Mucosa of descending colon (tissue), 3 donors: ENCODE results near the gene MRPS11. TPM values are rescaled to one million over a fixed set of nuclear protein-coding genes. Genes with fewer than 3 reads are reported as not detected.

ENCODE experiments used
- ATAC-seq: fragments of 200-7000 bp; cut with Tn5 transposase; one replicate; pipeline ENCODE4 v1.9.1; 2020; ENCODE audit warnings: mild to moderate bottlenecking, moderate library complexity
- DNase-seq, 3 donors: peaks; one replicate each; pipeline ENCODE4 v3.0.0-alpha.2; 2020
- H3K36me3 ChIP-seq: fragments of 200-600 bp; one replicate; pipeline ENCODE4 v1.8.0; 2021; ENCODE audit warnings: low read depth, mild to moderate bottlenecking
- H3K4me1 ChIP-seq: fragments of 200-600 bp; one replicate; pipeline ENCODE4 v1.8.0; 2021; ENCODE audit warnings: low read depth, mild to moderate bottlenecking
- H3K4me3 ChIP-seq: fragments of 200-600 bp; one replicate; pipeline ENCODE4 v1.8.0; 2021; ENCODE audit warnings: mild to moderate bottlenecking
- H3K9me3 ChIP-seq: fragments of 200-600 bp; one replicate; pipeline ENCODE4 v1.8.0; 2021; ENCODE audit warnings: mild to moderate bottlenecking
- CTCF ChIP-seq: fragments of 200-600 bp; IDR thresholded peaks from one replicate; pipeline ENCODE4 v1.8.0; 2022; ENCODE audit warnings: antibody characterized with exemption, mild to moderate bottlenecking
- intact Hi-C, 2 donors: fragments of 100-400 bp; cut with DNase I in 1 of 2; cut with micrococcal nuclease in 1 of 2; formaldehyde crosslinking; loops; one replicate each; pipeline versions ENCODE4 v1.11.0 to v1.11.1; 2022; cut with DNase I, micrococcal nuclease
- long read RNA-seq, 2 donors: library from polyadenylated mRNA; unstranded; transcript quantifications; one replicate each; pipeline ENCODE4 v2.0.0, GENCODE V29; 2019 to 2021
- total RNA-seq, 3 donors: library from RNA; stranded (reverse); fragmentation: NEBNext Ultra II Directional in 2 of 3; extraction: Animal tissue kit (Norgen Biotek cat#: 25700) in 2 of 3; gene quantifications; one replicate each; pipeline versions ENCODE4 v1.2.1 to v1.2.4, GENCODE V29; 2021 to 2023
- donor health status: DM: no; HTN: no; CAD: no; lungs with moderate emphysema.
- donor health status: DM: no; HTN: no; CAD: no.
- donor health status: DM: no; HTN: yes; CAD: no.

The MRPS11 gene
- total RNA-seq: 10 to 100 TPM; 44.7 to 54.6 (median 52.6) TPM
- long read RNA-seq, donor 1, transcript MRPS11-201 (6 exons, 3,644 nt): major isoform, 19 of 28 reads
- long read RNA-seq, donor 1, partial matches to known transcripts: 1 of 28 reads
- long read RNA-seq, donor 1, other reads (novel, unspliced or antisense): 7 of 28 reads
- long read RNA-seq, donor 2, transcript MRPS11-201 (6 exons, 3,644 nt): major isoform, 24 of 33 reads
- long read RNA-seq, donor 2, partial matches to known transcripts: 0 of 33 reads
- long read RNA-seq, donor 2, other reads (novel, unspliced or antisense): 6 of 33 reads

DNA sequence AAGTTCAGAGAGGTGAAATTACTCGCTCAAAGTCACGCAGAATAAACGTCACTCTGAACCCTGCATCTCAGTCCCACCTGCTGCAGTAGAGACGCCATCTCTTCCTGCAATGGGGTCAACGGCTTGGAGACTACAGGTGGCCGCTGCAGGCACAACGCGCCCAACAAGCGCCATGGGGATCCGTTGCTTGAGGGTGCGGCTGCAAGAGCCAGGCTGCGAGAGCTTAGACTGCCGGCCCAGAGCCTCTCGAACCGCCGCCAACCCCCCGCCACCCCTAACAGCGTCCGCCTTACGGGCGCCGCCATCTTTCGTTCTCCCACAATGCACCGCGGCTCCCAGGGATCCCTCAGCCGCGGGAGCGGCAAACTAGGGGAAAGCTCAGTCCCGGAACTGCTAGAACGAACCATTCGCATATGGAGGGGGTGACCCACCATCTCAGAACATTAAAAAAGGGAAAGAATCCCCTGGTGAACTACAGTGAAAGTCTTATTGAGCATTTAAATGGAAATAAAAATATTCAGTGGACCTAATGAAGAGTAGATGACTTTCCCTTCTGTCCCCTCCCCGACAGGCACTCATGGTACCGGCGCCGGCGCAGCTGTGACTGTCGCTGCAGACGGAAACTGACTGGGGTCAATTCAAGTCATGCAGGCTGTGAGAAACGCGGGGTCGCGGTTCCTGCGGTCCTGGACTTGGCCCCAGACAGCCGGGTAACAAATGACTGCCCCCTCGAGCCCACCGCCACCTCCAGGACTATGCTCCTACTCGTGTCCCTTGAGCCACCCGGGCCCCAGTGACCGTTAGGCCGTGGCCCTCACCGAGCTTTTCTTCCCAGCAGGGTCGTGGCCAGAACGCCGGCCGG is at the start of gene MRPS11, which contains the start of gene MRPL46:
MRPS11 (plus strand) TSS at position 636 of the 862 bp plus-strand sequence; CDS start at position 646, 10 bp downstream.
MRPL46 (minus strand) TSS at position 316 of the 862 bp plus-strand sequence; CDS start at position 305, 11 bp downstream.
- Histone ChIP-seq H3K4me3 (peak within 1 kb of the TSS; percentile 85), H3K9me3 (no peaks in the 10 kb centered on the region), H3K4me1 (peaks cover 14% of the 10 kb centered on the region), H3K36me3 (no peaks in the 10 kb centered on the region)
- ATAC-seq (peak; percentile 98), DNase-seq (peak; percentile 91 to 96 (median 92))
- no peak for TF ChIP-seq CTCF
- intact Hi-C loops: no loop called here

DNA sequence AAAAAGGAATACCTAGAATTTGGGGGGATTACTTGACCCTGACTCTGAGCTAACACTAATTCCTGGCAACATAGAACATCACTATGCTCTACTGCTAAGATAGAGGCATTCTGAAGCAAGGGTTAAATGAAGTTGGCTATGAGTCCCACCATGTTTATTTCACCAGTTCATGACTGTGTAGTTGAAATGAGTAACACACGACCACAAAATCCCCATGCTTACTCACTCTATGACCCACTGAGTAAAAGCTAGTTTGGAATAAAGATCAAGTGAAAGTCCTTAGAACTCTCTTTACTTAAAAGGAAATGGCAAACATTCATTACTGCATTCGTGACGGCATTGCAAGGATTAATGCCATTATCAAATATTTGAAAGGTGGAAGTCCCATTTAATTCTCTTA is 47.7 kb upstream of the MRPS11 start:
- ATAC-seq: no peak
- TF ChIP-seq CTCF: no peak
- no peaks in the 10 kb centered on the region for H3K4me1 ChIP-seq
- DNase-seq: no peak
- H3K9me3 ChIP-seq: no peaks in the 10 kb centered on the region
- no peaks in the 10 kb centered on the region for H3K36me3 ChIP-seq
- intact Hi-C loops: no loop called here
- H3K4me3 ChIP-seq: no peak overlapping the region

DNA sequence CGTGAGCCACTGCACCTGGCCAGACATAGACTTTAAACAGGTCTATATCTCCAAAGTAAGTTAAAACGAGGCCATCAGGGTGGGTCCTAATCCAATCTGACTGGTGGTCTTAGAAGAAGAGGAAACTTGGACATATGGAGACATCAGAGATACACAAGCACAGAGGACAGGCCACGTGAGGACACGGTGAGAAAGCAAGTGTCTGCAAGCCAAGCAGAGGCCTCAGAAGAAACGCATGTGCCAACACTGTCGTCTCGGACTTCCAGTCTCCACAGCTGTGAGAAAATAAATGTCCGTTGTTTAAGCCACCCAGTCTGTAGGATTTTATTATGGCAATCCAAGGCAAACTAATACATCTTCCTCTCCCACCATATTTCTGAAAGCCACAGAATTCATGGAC is 44.2 kb upstream of the MRPS11 start:
- no peaks in the 10 kb centered on the region for H3K9me3 ChIP-seq
- no peak overlapping the region for H3K4me3 ChIP-seq
- ATAC-seq (no peak), DNase-seq (no peak)
- no peaks in the 10 kb centered on the region for H3K4me1 ChIP-seq
- H3K36me3 ChIP-seq: no peaks in the 10 kb centered on the region
- intact Hi-C loops: no loop called here
- no peak for TF ChIP-seq CTCF

- no peak for DNase-seq
- H3K4me3 ChIP-seq: no peak overlapping the region
- ATAC-seq: no peak
- no peaks in the 10 kb centered on the region for H3K36me3 ChIP-seq
- intact Hi-C loops: no loop called here
- no peaks in the 10 kb centered on the region for H3K9me3 ChIP-seq
- no peaks in the 10 kb centered on the region for H3K4me1 ChIP-seq
- TF ChIP-seq CTCF: no peak
Measured at GRCh38 chr15:88426304-88426703, 41.2 kb upstream of the MRPS11 start.

DNA sequence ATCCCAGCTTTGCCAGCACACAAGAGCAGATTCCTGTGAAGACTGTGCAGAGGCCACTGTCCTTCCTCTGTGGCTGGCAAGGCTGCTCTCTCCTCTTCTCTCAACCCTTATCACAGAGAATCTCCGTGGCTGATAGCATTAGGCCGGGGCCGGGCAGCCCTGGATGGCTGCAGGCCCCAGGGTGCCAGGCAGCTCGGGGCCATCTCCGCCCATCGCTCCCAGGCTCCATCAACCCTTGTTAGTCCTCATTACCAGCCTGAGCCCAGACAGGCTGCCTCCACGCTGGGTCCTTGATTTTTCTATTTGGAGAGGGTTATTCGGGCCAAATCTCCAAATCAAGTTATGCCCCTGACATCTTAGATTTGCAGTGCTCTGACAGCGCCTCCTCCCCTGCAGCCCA is 39.5 kb upstream of the MRPS11 start:
- ATAC-seq: no peak
- intact Hi-C loops: no loop called here

More for the DNA sequence above, 39.5 kb upstream of the MRPS11 start:
- no peak for TF ChIP-seq CTCF
- Histone ChIP-seq H3K4me3 (no peak overlapping the region), H3K36me3 (no peaks in the 10 kb centered on the region), H3K9me3 (no peaks in the 10 kb centered on the region), H3K4me1 (no peaks in the 10 kb centered on the region)
- DNase-seq: no peak
